Activated T-cell treated with anti-CD3 and anti-CD28 coated beads, Interleukin-2, amount 50 U/mL, for 1 hour (primary cell): ENCODE measurements around the gene TMEM184B.
"Not testable (repeated sequence)": the region's sequence is repeated elsewhere in the genome, so short reads cannot be mapped to it uniquely, and the experiment has no call there.

ENCODE experiments used
- DNase-seq: peaks from one replicate; pipeline ENCODE4 v3.0.0-alpha.2; 2020

Gene TMEM184B

GRCh38 chr22:38247713-38248112 is 25.1 kb downstream of the TMEM184B start:
- no peak for DNase-seq

- DNase-seq: no peak
Measured at GRCh38 chr22:38246692-38247091, 26.1 kb downstream of the TMEM184B start.

- no peak for DNase-seq
Measured at GRCh38 chr22:38246046-38246658, 26.7 kb downstream of the TMEM184B start.

- DNase-seq: no peak
Measured at GRCh38 chr22:38244106-38244505, 28.7 kb downstream of the TMEM184B start.

GRCh38 chr22:38243007-38243765 is 29.6 kb downstream of the TMEM184B start:
- DNase-seq: no peak

- no peak for DNase-seq
Measured at GRCh38 chr22:38240734-38241252, 32.0 kb downstream of the TMEM184B start.

GRCh38 chr22:38239101-38239761 is 33.6 kb downstream of the TMEM184B start:
- DNase-seq: no peak

GRCh38 chr22:38238519-38239071 is 34.2 kb downstream of the TMEM184B start:
- DNase-seq: no peak

GRCh38 chr22:38236786-38237185 is 36.0 kb downstream of the TMEM184B start:
- DNase-seq: no peak

- DNase-seq: no peak
Measured at GRCh38 chr22:38235240-38235850, 37.5 kb downstream of the TMEM184B start.

- not testable (repeated sequence) for DNase-seq
Measured at GRCh38 chr22:38233856-38234255, 39.0 kb downstream of the TMEM184B start.

- DNase-seq: no peak
Measured at GRCh38 chr22:38233427-38233826, 39.4 kb downstream of the TMEM184B start.

GRCh38 chr22:38232196-38232595 is 40.6 kb downstream of the TMEM184B start:
- DNase-seq: no peak

- DNase-seq: no peak
Measured at GRCh38 chr22:38230916-38231315, 41.9 kb downstream of the TMEM184B start.

- DNase-seq: peak; percentile 40
Measured at GRCh38 chr22:38230108-38230825, 42.5 kb downstream of the TMEM184B start.

GRCh38 chr22:38228873-38229740 is 43.7 kb downstream of the TMEM184B start:
- DNase-seq: no peak

GRCh38 chr22:38228326-38228872 is 44.4 kb downstream of the TMEM184B start:
- no peak for DNase-seq

- no peak for DNase-seq
Measured at GRCh38 chr22:38226853-38227649, 45.8 kb downstream of the TMEM184B start.

- DNase-seq: no peak
Measured at GRCh38 chr22:38223289-38223960, 49.4 kb downstream of the TMEM184B start.

GRCh38 chr22:38222797-38223119 is 50.1 kb downstream of the TMEM184B start:
- no peak for DNase-seq
